GM12874 (cell line): ENCODE results near the gene LCORL.

ENCODE experiments used
- CTCF ChIP-seq: IDR thresholded peaks from 2 replicates; pipeline ENCODE4 v1.5.1; 2011; ENCODE audit warnings: low read depth, mild to moderate bottlenecking, control low read depth, low read length, moderate library complexity; ENCODE audit not compliant: insufficient read depth

LCORL gene

GRCh38 chr4:18012807-18013462, 8.6 kb downstream of the LCORL start:
- TF ChIP-seq CTCF: no peak

DNA sequence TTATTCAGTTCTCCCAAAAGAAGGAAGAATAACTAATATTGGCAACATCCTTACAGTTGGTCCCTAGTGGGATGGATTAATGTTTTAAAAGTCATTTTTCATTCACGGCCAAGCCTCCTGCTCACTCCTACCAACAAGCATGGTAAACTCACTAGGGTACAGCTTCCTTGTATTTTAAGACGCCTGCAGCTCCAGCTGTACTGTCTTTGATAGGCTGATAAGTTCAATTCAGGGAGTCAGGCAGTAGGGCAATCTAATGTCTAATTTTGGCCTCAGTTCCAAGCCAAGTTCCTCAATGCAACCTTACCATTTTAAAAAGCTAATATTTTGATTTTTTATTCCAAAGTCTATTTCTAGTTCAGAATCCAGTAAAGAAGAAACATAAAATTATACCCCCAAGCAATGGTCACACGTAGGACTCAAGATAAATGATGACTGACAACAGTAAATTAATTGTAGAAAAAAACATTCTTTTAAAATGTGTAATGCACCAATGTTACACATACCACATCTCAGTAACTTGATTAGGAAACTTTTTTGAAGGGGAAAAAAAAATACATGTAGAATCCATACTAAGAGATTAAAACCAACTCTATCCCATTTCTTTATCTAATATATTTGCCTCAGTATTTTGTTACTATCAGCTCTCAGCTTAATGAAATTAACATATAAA, 9.3 kb downstream of the LCORL start:
- no peak for TF ChIP-seq CTCF

DNA sequence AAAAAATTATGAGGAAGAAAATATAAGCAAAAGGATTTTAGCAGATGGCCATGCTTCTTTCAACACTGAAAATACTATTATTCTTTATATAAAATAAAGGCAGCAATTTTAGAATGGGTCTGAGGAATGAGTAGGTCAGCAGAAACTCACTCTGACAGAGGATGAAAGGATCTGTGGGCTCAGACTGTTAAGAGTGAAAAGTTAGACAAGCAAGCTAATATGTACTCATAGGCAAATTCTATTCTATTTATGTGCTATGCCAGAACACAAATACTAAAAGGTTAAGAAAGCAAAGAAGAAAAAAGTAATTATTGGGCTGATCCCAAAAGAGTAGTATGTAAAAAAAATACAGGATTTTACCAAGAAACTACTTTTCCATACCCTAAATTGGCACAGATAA, 13.9 kb downstream of the LCORL start:
- no peak for TF ChIP-seq CTCF

DNA sequence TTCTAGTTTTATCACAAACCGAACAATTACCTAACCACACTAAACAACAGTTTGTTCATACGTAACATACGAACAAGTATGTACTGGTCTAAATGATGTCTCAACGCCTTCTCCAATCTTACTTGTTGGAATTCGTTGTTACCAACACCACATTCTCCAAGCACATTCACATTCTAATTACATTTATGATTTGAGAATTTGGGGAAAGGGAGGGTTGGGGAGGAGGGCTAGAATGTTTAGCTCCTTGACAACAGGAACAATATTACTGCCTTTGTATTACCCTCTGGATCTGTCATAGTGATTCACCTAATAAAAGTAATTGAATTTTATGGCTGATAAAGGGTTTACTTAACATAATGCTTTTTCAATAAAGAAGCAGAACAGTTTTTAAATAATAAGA, 24.4 kb downstream of the LCORL start:
- no peak for TF ChIP-seq CTCF

DNA sequence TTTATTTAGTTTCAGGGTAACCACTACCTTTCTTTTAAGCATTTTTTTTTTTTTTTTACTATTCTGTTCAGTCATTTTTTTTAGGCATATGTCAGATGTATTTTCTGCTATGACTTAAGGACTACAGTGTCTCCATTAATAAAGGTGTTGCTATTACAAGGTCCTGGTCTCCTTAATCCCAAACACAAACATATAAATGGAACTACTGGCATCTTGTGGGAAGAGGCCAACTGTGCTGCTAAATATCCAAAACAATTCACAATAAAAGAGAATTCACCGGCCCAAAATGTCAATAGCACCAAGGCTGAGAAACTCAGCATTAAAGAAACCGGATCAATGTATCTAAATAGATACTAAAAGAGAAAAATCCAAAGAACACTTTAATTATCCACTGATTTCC, 26.4 kb downstream of the LCORL start:
- no peak for TF ChIP-seq CTCF

- TF ChIP-seq CTCF: no peak
These were observed 35.7 kb downstream of the LCORL start for GRCh38 chr4:17985832-17986231.

- no peak for TF ChIP-seq CTCF
These were observed 40.5 kb downstream of the LCORL start for GRCh38 chr4:17981063-17981462.

- no peak for TF ChIP-seq CTCF
These were observed 52.8 kb downstream of the LCORL start for GRCh38 chr4:17968721-17969120.
